HG02759 (cell line): ENCODE results near the gene ADGRL1.

Experiments
- ATAC-seq: cut with Tn5 transposase; IDR thresholded peaks from one replicate; pipeline ENCODE4 v1.9.1; 2021; ENCODE audit warnings: mild to moderate bottlenecking, moderate library complexity; ENCODE audit not compliant: unreplicated experiment

ADGRL1 gene

GRCh38 chr19:14142262-14143190 is 63.4 kb downstream of the ADGRL1 start:
- ATAC-seq: no peak

- ATAC-seq: no peak
These were observed 64.9 kb downstream of the ADGRL1 start for GRCh38 chr19:14141041-14141440.

- ATAC-seq: no peak
These were observed 66.0 kb downstream of the ADGRL1 start for GRCh38 chr19:14139944-14140343.

- ATAC-seq: no peak
These were observed 67.2 kb downstream of the ADGRL1 start for GRCh38 chr19:14138576-14139265.

- peak; percentile 82 for ATAC-seq
These were observed 69.3 kb downstream of the ADGRL1 start, which contains the start of gene ASF1B for GRCh38 chr19:14136509-14137281. Gene ASF1B (minus strand): TSS chr19:14136589. CDS start chr19:14136456, 133 bp downstream.

- no peak for ATAC-seq
These were observed 69.9 kb downstream of the ADGRL1 start for GRCh38 chr19:14135985-14136508.

GRCh38 chr19:14135355-14135754 is 70.6 kb downstream of the ADGRL1 start:
- no peak for ATAC-seq

GRCh38 chr19:14127929-14128509 is 78.0 kb downstream of the ADGRL1 start:
- no peak for ATAC-seq

GRCh38 chr19:14127176-14127575 is 78.8 kb downstream of the ADGRL1 start:
- no peak for ATAC-seq

GRCh38 chr19:14122924-14123323 is 83.0 kb downstream of the ADGRL1 start:
- ATAC-seq: no peak

GRCh38 chr19:14120497-14120780 is 85.5 kb downstream of the ADGRL1 start:
- ATAC-seq: no peak

- no peak for ATAC-seq
These were observed 86.1 kb downstream of the ADGRL1 start for GRCh38 chr19:14119644-14120496.

- no peak for ATAC-seq
These were observed 86.8 kb downstream of the ADGRL1 start for GRCh38 chr19:14119146-14119545.

GRCh38 chr19:14118165-14119051 is 87.6 kb downstream of the ADGRL1 start:
- peak; percentile 38 for ATAC-seq

- peak; percentile 90 for ATAC-seq
These were observed 88.3 kb downstream of the ADGRL1 start, which contains the start of gene PRKACA for GRCh38 chr19:14117668-14118164. Gene PRKACA (minus strand): TSS chr19:14117762. CDS start chr19:14117547, 215 bp downstream.

- peak; percentile 7 for ATAC-seq
These were observed 88.9 kb downstream of the ADGRL1 start for GRCh38 chr19:14116918-14117578.

GRCh38 chr19:14116525-14116917 is 89.4 kb downstream of the ADGRL1 start:
- no peak for ATAC-seq

- no peak for ATAC-seq
These were observed 90.2 kb downstream of the ADGRL1 start for GRCh38 chr19:14115756-14116155.
